ENCODE measurements around the gene ZSWIM5.

DNA sequence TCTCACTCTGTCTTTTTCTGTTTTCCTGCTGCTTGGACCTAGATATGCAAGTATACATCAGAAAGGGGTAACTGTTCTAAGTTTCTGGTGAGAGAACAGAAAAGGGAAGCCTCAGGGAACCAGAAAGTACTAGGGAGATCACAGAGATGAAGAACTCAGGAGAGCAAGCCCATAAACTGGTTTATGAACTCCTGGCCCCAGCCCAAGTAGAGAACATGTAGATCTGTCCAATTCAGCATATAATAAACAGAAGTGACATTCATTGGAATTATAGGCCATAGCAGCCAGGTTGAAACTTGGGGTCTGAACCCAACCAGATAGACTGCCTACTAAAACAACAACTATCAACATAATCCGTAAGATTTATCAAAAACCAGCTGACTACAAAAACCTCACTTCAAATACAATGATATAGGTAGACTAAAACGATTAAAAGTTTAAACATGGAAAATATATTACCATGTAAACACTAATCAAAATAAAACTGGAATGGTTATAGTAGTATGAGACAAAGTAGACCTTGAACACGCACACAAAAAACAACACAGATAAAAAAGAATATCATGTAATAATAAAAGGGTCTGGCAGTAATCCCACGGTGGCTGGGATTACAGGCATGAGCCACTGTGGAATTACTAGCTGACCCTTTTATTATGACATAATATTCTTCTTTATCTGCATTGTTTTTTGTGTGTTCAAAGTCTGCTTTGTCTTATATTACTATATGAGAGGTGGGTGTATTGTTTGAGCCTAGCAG is 65.0 kb downstream of the ZSWIM5 start:
- TF ChIP-seq CTCF (conservative IDR thresholded peaks at IDR 0.05; ENCODE audit: low read depth, low read length) (no peak), EZH2 (IDR thresholded peaks at IDR 0.05; ENCODE audit: low read length, unreplicated experiment) (no peak), EZH2phosphoT487 (IDR thresholded peaks at IDR 0.05; ENCODE audit: borderline replicate concordance, low read length) (no peak)

Data from PC-3 (cell line).